HL-60 (cell line): ENCODE results near the gene PRELID2.

Source experiments
- POLR2AphosphoS5 ChIP-seq: IDR thresholded peaks from 2 replicates; pipeline ENCODE4 v1.6.1; 2012; ENCODE audit warnings: low read depth
- REST ChIP-seq: IDR thresholded peaks from 2 replicates; pipeline ENCODE4 v1.6.1; 2012; ENCODE audit warnings: low read depth; ENCODE audit not compliant: insufficient replicate concordance
- SPI1 ChIP-seq: IDR thresholded peaks from 2 replicates; pipeline ENCODE4 v1.6.1; 2012; ENCODE audit warnings: low read depth, mild to moderate bottlenecking, borderline replicate concordance
- TF ChIP-seq, protein P1 (sequence below): IDR thresholded peaks from one replicate; pipeline ENCODE4 v1.5.1; 2011; ENCODE audit warnings: low read length, control low read depth, inconsistent platforms; ENCODE audit not compliant: insufficient read depth

GRCh38 chr5:145829708-145830361 is 5.3 kb downstream of the PRELID2 start:
- TF ChIP-seq REST, result no peak
- TF ChIP-seq, protein P1, sequence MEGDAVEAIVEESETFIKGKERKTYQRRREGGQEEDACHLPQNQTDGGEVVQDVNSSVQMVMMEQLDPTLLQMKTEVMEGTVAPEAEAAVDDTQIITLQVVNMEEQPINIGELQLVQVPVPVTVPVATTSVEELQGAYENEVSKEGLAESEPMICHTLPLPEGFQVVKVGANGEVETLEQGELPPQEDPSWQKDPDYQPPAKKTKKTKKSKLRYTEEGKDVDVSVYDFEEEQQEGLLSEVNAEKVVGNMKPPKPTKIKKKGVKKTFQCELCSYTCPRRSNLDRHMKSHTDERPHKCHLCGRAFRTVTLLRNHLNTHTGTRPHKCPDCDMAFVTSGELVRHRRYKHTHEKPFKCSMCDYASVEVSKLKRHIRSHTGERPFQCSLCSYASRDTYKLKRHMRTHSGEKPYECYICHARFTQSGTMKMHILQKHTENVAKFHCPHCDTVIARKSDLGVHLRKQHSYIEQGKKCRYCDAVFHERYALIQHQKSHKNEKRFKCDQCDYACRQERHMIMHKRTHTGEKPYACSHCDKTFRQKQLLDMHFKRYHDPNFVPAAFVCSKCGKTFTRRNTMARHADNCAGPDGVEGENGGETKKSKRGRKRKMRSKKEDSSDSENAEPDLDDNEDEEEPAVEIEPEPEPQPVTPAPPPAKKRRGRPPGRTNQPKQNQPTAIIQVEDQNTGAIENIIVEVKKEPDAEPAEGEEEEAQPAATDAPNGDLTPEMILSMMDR, result no peak
- TF ChIP-seq POLR2AphosphoS5, result no peak
- TF ChIP-seq SPI1, result no peak
